ENCODE results near the gene ECHS1.
A peak's percentile ranks its signal among the peaks of the same experiment; 100 is the strongest.

Gene ECHS1

DNA sequence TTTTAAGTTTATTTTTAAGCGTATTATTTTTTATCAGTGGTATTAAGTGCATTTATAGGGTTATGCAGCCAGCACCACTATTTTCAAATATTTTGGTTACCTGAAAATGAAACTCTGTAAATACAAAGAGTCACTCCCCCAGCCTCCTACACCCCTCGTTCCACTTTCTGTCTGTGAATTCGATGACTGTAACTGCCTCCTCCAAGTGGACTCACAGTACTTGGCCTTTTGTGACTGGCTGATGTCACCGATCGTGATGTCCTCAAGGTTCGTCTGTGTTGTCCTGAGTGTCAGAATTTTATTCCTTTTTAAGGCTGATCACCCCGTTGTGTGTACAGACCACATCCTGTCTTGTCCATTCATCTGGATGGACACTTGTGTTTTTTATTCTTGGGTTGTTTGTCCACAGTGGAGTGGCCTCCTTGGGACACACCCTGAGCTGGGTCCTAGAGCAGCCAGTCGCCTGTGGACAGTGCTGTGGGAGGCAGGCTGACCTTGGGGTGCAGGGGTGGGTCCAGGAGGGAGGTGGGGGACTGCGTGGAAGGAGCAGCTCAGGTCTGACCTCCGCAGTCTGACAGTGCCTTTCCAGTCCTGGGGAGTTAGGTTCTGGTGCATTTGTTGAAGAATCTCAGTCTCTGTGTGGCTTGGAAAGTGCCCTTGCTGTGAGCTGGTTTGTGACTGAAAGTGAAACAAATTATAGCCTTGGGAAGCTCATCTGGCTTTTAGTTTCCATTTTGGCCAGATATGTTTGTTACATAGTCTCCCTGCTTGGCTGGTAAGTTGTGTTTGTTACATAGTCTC is 27.7 kb upstream of the ECHS1 start:
- H3K4me3 ChIP-seq (ENCODE audit: low read depth, low read length) = no peak overlapping the region
- DNase-seq (ENCODE audit: low read depth) = no peak
- TF ChIP-seq CTCF (IDR thresholded peaks at IDR 0.05; ENCODE audit: low read depth, low read length) = no peak
- TF ChIP-seq MAX (IDR thresholded peaks at IDR 0.05; ENCODE audit: low read depth, low read length) = no peak
- TF ChIP-seq POLR2A (IDR thresholded peaks at IDR 0.05; ENCODE audit: extremely low read depth, insufficient read length) = no peak
- no peak for TF ChIP-seq MYC (IDR thresholded peaks at IDR 0.05; ENCODE audit: low read depth, low read length)

DNA sequence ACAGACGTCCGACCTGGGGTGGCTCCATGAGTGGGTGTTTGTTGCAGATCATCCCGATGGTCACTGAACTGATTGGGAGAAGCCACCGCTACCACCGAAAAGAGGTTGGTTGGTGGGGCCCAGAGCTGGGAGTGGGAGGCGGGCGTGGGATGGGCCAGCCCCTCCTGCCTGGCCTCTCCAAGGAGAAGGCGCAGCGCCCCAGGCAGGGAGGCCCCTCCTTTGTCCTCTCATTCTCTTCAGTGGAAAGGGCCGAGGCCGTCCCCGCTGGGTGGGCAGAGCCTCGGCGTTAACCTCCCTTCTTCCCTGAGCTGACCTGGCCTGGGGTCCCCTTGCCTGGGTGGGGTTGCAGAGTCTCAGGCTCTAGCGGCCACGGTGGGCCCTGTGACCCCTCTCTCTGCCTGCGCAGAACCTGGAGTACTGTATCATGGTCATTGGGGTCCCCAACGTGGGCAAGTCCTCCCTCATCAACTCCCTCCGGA is 26.0 kb upstream of the ECHS1 start:
- TF ChIP-seq CTCF (IDR thresholded peaks at IDR 0.05; ENCODE audit: low read depth, low read length) = no peak
- no peak for TF ChIP-seq MYC (IDR thresholded peaks at IDR 0.05; ENCODE audit: low read depth, low read length)
- no peak for TF ChIP-seq POLR2A (IDR thresholded peaks at IDR 0.05; ENCODE audit: extremely low read depth, insufficient read length)
- no peak for TF ChIP-seq MAX (IDR thresholded peaks at IDR 0.05; ENCODE audit: low read depth, low read length)
- H3K4me3 ChIP-seq (ENCODE audit: low read depth, low read length) = no peak overlapping the region
- DNase-seq (ENCODE audit: low read depth) = no peak

DNA sequence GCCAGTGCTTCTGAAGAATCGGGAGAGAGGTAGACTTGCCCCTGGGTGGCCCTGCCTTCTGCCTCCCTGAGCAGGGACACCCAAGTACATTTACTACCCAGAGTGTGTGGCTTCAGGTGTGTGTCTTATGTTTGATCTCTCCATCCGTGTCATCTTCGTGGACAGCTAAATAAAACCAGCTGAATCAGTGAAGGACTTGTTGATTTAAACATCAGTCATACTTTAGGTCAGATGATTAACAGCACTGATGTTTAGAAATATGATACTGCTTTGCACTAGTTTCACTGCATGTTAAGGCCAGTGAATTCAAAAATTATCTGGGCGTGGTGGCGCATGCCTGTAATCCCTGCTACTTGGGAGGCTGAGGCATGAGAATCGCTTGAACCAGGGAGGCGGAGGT is 24.8 kb upstream of the ECHS1 start:
- H3K4me3 ChIP-seq (ENCODE audit: low read depth, low read length) = no peak overlapping the region

GRCh38 chr10:133396035-133396624 is 23.0 kb upstream of the ECHS1 start:
- no peak for TF ChIP-seq POLR2A (IDR thresholded peaks at IDR 0.05; ENCODE audit: extremely low read depth, insufficient read length)
- TF ChIP-seq MYC (IDR thresholded peaks at IDR 0.05; ENCODE audit: low read depth, low read length) = no peak
- TF ChIP-seq CTCF (IDR thresholded peaks at IDR 0.05; ENCODE audit: low read depth, low read length) = no peak
- no peak overlapping the region for H3K4me3 ChIP-seq (ENCODE audit: low read depth, low read length)
- DNase-seq (ENCODE audit: low read depth) = no peak

More for the DNA sequence above, 24.8 kb upstream of the ECHS1 start:
- no peak for TF ChIP-seq MAX (IDR thresholded peaks at IDR 0.05; ENCODE audit: low read depth, low read length)
- no peak for TF ChIP-seq MYC (IDR thresholded peaks at IDR 0.05; ENCODE audit: low read depth, low read length)
- TF ChIP-seq POLR2A (IDR thresholded peaks at IDR 0.05; ENCODE audit: extremely low read depth, insufficient read length) = no peak
- no peak for TF ChIP-seq CTCF (IDR thresholded peaks at IDR 0.05; ENCODE audit: low read depth, low read length)
- no peak for DNase-seq (ENCODE audit: low read depth)

GRCh38 chr10:133394801-133395221 is 21.7 kb upstream of the ECHS1 start:
- TF ChIP-seq MYC (IDR thresholded peaks at IDR 0.05; ENCODE audit: low read depth, low read length) (no peak), CTCF (IDR thresholded peaks at IDR 0.05; ENCODE audit: low read depth, low read length) (no peak), MAX (IDR thresholded peaks at IDR 0.05; ENCODE audit: low read depth, low read length) (no peak), POLR2A (IDR thresholded peaks at IDR 0.05; ENCODE audit: extremely low read depth, insufficient read length) (no peak)
- peak overlapping the region; percentile 79 for H3K4me3 ChIP-seq (ENCODE audit: low read depth, low read length)
- DNase-seq (ENCODE audit: low read depth) = no peak
